ENCODE measurements around the gene KLHDC4.
"Not testable (repeated sequence)": the region's sequence is repeated elsewhere in the genome, so short reads cannot be mapped to it uniquely, and the experiment has no call there.

The KLHDC4 gene

DNA sequence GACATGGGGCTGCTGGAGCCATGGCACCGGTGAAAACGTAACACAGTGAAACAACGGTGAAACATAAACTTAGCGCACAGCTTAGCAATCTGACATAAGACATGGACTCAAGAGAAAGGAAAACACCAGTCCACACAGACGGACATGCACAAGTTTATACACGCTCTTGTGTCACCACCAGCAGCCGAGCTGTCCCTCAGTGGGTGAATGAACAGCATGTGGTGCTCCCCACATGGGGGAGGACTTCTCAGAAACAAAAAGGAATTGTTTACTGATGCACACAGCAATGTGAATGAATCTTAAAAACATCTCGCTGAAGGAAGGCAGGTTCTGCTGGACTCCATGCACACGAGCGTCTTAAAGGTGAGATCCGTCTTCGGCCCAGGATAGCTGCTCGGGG is 34.2 kb downstream of the KLHDC4 start:
- H3K4me3 ChIP-seq (ENCODE audit: low read depth, low read length): no peak overlapping the region
- DNase-seq (ENCODE audit: low read depth): no peak
- TF ChIP-seq, protein P1, sequence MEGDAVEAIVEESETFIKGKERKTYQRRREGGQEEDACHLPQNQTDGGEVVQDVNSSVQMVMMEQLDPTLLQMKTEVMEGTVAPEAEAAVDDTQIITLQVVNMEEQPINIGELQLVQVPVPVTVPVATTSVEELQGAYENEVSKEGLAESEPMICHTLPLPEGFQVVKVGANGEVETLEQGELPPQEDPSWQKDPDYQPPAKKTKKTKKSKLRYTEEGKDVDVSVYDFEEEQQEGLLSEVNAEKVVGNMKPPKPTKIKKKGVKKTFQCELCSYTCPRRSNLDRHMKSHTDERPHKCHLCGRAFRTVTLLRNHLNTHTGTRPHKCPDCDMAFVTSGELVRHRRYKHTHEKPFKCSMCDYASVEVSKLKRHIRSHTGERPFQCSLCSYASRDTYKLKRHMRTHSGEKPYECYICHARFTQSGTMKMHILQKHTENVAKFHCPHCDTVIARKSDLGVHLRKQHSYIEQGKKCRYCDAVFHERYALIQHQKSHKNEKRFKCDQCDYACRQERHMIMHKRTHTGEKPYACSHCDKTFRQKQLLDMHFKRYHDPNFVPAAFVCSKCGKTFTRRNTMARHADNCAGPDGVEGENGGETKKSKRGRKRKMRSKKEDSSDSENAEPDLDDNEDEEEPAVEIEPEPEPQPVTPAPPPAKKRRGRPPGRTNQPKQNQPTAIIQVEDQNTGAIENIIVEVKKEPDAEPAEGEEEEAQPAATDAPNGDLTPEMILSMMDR (IDR thresholded peaks at IDR 0.05; ENCODE audit: control insufficient read depth, extremely low read depth, insufficient read depth): no peak

DNA sequence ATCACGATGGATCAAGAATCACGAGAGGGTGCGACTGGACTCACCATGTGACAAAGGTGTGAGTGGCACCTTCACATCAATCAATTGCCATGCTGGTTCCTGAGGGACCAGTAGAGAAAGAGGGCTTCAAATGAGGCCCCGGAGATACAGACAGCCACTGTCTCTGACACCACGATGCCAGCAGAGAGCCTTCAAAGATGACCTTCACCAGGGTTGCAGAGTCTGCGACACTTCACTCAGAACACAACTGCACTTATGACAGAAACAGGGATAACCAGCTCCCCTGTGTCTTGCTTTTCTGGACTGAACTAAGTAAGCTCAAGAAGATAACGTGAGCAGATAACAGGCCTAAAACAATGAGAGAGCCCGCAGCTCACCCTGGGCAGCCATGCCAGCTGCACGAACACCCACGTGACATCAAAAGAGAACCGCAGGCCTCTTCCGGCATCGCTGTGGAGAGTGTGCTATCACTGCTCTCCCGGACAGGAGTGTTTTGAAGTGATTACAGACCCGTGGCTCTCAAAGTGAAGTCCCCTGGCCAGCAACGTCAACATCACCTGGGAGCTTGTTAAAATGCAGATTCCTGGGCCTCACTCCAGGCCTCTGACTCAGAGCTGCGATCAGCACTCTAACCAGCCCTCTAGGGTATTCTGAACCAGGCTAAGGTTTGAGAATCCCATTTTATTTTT is 36.4 kb downstream of the KLHDC4 start:
- no peak for DNase-seq (ENCODE audit: low read depth)
- H3K4me3 ChIP-seq (ENCODE audit: low read depth, low read length): no peak overlapping the region
- TF ChIP-seq, protein P1 (IDR thresholded peaks at IDR 0.05; ENCODE audit: control insufficient read depth, extremely low read depth, insufficient read depth): no peak

GRCh38 chr16:87728026-87728425 is 37.8 kb downstream of the KLHDC4 start:
- no peak overlapping the region for H3K4me3 ChIP-seq (ENCODE audit: low read depth, low read length)

DNA sequence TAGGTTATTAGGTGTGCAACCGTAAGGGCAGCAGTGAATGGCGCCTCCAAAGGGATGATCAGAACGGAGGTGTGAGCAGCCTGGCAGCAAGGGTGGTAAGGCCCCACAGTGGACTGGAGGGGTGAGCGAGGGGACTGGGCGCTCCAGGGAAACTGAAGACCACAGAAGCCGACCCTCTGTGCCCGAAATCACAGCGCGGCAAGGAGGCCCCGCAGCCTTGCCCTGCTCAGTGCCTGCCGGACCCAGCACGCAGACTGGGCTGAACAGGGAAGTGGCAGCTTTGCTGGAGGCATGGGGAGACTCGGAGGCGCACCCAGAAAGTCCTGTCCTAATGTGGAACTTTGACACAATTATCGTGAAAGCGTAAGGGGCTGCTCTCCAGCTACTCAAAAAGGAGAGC is 38.4 kb downstream of the KLHDC4 start:
- TF ChIP-seq, protein P1 (IDR thresholded peaks at IDR 0.05; ENCODE audit: control insufficient read depth, extremely low read depth, insufficient read depth): no peak
- H3K4me3 ChIP-seq (ENCODE audit: low read depth, low read length): no peak overlapping the region
- no peak for DNase-seq (ENCODE audit: low read depth)

More at GRCh38 chr16:87728026-87728425, 37.8 kb downstream of the KLHDC4 start:
- DNase-seq (ENCODE audit: low read depth): no peak
- TF ChIP-seq, protein P1 (IDR thresholded peaks at IDR 0.05; ENCODE audit: control insufficient read depth, extremely low read depth, insufficient read depth): no peak

- H3K4me3 ChIP-seq (ENCODE audit: low read depth, low read length); DNase-seq (ENCODE audit: low read depth): not testable (repeated sequence)
Measured at GRCh38 chr16:87726577-87726976, 39.2 kb downstream of the KLHDC4 start.

GRCh38 chr16:87725596-87726235 is 40.1 kb downstream of the KLHDC4 start:
- H3K4me3 ChIP-seq (ENCODE audit: low read depth, low read length): no peak overlapping the region
- TF ChIP-seq, protein P1 (IDR thresholded peaks at IDR 0.05; ENCODE audit: control insufficient read depth, extremely low read depth, insufficient read depth): no peak
- no peak for DNase-seq (ENCODE audit: low read depth)

GRCh38 chr16:87724490-87725291 is 41.1 kb downstream of the KLHDC4 start:
- DNase-seq (ENCODE audit: low read depth): no peak
- no peak overlapping the region for H3K4me3 ChIP-seq (ENCODE audit: low read depth, low read length)
- TF ChIP-seq, protein P1 (IDR thresholded peaks at IDR 0.05; ENCODE audit: control insufficient read depth, extremely low read depth, insufficient read depth): no peak

All from LNCaP clone FGC (cell line).